Activated CD4-positive, alpha-beta T cell treated with anti-CD3 and anti-CD28 coated beads, Interleukin-2, amount 50 U/mL, for 1 hour (primary cell): ENCODE results near the gene CDK16.

Experiments used
- DNase-seq: peaks from one replicate; pipeline ENCODE4 v3.0.0-alpha.2; 2020

CDK16 gene

GRCh38 chrX:47228550-47229270 lies 10.2 kb downstream of the CDK16 start:
- no peak for DNase-seq

GRCh38 chrX:47229427-47229826 lies 10.9 kb downstream of the CDK16 start:
- no peak for DNase-seq

- no peak for DNase-seq
These were observed 11.8 kb downstream of the CDK16 start for GRCh38 chrX:47230136-47230868.

- no peak for DNase-seq
These were observed 12.7 kb downstream of the CDK16 start for GRCh38 chrX:47231167-47231566.

GRCh38 chrX:47232197-47232802 lies 13.8 kb downstream of the CDK16 start:
- no peak for DNase-seq

GRCh38 chrX:47232803-47233332 lies 14.4 kb downstream of the CDK16 start, which contains the start of gene USP11:
Gene USP11 (plus strand): TSS chrX:47233009. CDS start chrX:47233044, 35 bp downstream.
- peak; percentile 35 for DNase-seq

- peak; percentile 92 for DNase-seq
These were observed 15.0 kb downstream of the CDK16 start for GRCh38 chrX:47233333-47234113.

- no peak for DNase-seq
These were observed 16.1 kb downstream of the CDK16 start for GRCh38 chrX:47234583-47234982.

- DNase-seq = no peak
These were observed 17.2 kb downstream of the CDK16 start for GRCh38 chrX:47235691-47236103.

- DNase-seq = no peak
These were observed 20.7 kb downstream of the CDK16 start for GRCh38 chrX:47239199-47239598.

GRCh38 chrX:47239898-47240545 lies 21.5 kb downstream of the CDK16 start:
- no peak for DNase-seq

GRCh38 chrX:47240619-47241018 lies 22.1 kb downstream of the CDK16 start:
- no peak for DNase-seq

GRCh38 chrX:47241201-47242011 lies 22.9 kb downstream of the CDK16 start:
- DNase-seq = no peak

GRCh38 chrX:47242321-47242720 lies 23.8 kb downstream of the CDK16 start:
- DNase-seq = no peak

- no peak for DNase-seq
These were observed 24.9 kb downstream of the CDK16 start for GRCh38 chrX:47243351-47243750.

GRCh38 chrX:47244676-47245075 lies 26.2 kb downstream of the CDK16 start:
- no peak for DNase-seq

- DNase-seq = no peak
These were observed 26.7 kb downstream of the CDK16 start for GRCh38 chrX:47245156-47245555.

- DNase-seq = no peak
These were observed 28.9 kb downstream of the CDK16 start for GRCh38 chrX:47247206-47247998.

GRCh38 chrX:47247999-47248320 lies 29.5 kb downstream of the CDK16 start:
- no peak for DNase-seq

GRCh38 chrX:47248576-47248975 lies 30.1 kb downstream of the CDK16 start:
- no peak for DNase-seq

- DNase-seq = no peak
These were observed 31.5 kb downstream of the CDK16 start for GRCh38 chrX:47250017-47250347.
